Measurements from ENCODE around the gene ELMO1. TPM values are rescaled to one million over a fixed set of nuclear protein-coding genes. Genes with fewer than 3 reads are reported as not detected.

Gene ELMO1
- total and polyA plus RNA-seq, 10 of the 15 experiments (the other 5 are each of a cell fraction or from before 2014, with no cell fraction given) = 22.6 to 85.9 (median 56.6) TPM

GRCh38 chr7:37018954-37019353, 429.7 kb downstream of the ELMO1 start (continued):
- TF ChIP-seq HDAC2 (IDR thresholded peaks at IDR 0.05) = no peak
- no peak for TF ChIP-seq HCFC1 (IDR thresholded peaks at IDR 0.05; ENCODE audit: low read length)
- no peak for TF ChIP-seq NRF1 (conservative IDR thresholded peaks at IDR 0.05; ENCODE audit: low read depth, low read length)
- peak; percentile 86 for TF ChIP-seq SPI1 (IDR thresholded peaks at IDR 0.05; ENCODE audit: borderline replicate concordance, insufficient read depth, low read depth, low read length)
- TF ChIP-seq CHD4 (IDR thresholded peaks at IDR 0.05) = no peak
- peak; percentile 27; the same call in 1 of the 2 replicates for TF ChIP-seq ATF7 (IDR thresholded peaks at IDR 0.05; ENCODE audit: low read depth)
- no peak for TF ChIP-seq JUND (IDR thresholded peaks at IDR 0.05; ENCODE audit: low read depth, low read length)
- no peak for TF ChIP-seq SMC3 (IDR thresholded peaks at IDR 0.05; ENCODE audit: borderline replicate concordance, low read length)
- TF ChIP-seq GABPA (IDR thresholded peaks at IDR 0.05; ENCODE audit: low read depth) = no peak
- no peak for TF ChIP-seq PML (IDR thresholded peaks at IDR 0.05; ENCODE audit: low read length)
- no peak for TF ChIP-seq SMARCA5 (IDR thresholded peaks at IDR 0.05)
- no peak for TF ChIP-seq ETV6 (conservative IDR thresholded peaks at IDR 0.05 in 1 of 2, IDR thresholded peaks at IDR 0.05 in 1 of 2; ENCODE audit: borderline replicate concordance in 1 of 2, low read depth in 1 of 2)
- TF ChIP-seq E4F1 (IDR thresholded peaks at IDR 0.05; ENCODE audit: borderline replicate concordance, partially characterized antibody) = no peak
- TF ChIP-seq DPF2 (IDR thresholded peaks at IDR 0.05) = 0 out of 2 replicates have a peak, but pooled peaks have one; percentile 33
- TF ChIP-seq BMI1 (IDR thresholded peaks at IDR 0.05; ENCODE audit: borderline replicate concordance) = no peak
- TF ChIP-seq, protein P1, sequence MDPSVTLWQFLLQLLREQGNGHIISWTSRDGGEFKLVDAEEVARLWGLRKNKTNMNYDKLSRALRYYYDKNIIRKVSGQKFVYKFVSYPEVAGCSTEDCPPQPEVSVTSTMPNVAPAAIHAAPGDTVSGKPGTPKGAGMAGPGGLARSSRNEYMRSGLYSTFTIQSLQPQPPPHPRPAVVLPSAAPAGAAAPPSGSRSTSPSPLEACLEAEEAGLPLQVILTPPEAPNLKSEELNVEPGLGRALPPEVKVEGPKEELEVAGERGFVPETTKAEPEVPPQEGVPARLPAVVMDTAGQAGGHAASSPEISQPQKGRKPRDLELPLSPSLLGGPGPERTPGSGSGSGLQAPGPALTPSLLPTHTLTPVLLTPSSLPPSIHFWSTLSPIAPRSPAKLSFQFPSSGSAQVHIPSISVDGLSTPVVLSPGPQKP (IDR thresholded peaks at IDR 0.05; ENCODE audit: low read depth, low read length) = no peak
- no peak for TF ChIP-seq NFXL1 (IDR thresholded peaks at IDR 0.05; ENCODE audit: borderline replicate concordance)
- TF ChIP-seq POU2F2 (IDR thresholded peaks at IDR 0.05; ENCODE audit: borderline replicate concordance, low read depth, low read length) = no peak
- TF ChIP-seq, protein P2, sequence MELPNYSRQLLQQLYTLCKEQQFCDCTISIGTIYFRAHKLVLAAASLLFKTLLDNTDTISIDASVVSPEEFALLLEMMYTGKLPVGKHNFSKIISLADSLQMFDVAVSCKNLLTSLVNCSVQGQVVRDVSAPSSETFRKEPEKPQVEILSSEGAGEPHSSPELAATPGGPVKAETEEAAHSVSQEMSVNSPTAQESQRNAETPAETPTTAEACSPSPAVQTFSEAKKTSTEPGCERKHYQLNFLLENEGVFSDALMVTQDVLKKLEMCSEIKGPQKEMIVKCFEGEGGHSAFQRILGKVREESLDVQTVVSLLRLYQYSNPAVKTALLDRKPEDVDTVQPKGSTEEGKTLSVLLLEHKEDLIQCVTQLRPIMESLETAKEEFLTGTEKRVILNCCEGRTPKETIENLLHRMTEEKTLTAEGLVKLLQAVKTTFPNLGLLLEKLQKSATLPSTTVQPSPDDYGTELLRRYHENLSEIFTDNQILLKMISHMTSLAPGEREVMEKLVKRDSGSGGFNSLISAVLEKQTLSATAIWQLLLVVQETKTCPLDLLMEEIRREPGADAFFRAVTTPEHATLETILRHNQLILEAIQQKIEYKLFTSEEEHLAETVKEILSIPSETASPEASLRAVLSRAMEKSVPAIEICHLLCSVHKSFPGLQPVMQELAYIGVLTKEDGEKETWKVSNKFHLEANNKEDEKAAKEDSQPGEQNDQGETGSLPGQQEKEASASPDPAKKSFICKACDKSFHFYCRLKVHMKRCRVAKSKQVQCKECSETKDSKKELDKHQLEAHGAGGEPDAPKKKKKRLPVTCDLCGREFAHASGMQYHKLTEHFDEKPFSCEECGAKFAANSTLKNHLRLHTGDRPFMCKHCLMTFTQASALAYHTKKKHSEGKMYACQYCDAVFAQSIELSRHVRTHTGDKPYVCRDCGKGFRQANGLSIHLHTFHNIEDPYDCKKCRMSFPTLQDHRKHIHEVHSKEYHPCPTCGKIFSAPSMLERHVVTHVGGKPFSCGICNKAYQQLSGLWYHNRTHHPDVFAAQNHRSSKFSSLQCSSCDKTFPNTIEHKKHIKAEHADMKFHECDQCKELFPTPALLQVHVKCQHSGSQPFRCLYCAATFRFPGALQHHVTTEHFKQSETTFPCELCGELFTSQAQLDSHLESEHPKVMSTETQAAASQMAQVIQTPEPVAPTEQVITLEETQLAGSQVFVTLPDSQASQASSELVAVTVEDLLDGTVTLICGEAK (IDR thresholded peaks at IDR 0.05; ENCODE audit: borderline replicate concordance) = no peak
- peak in 1 of 2 experiments; percentile 6; a peak in 1 of 4 replicates for TF ChIP-seq BHLHE40 (IDR thresholded peaks at IDR 0.05; ENCODE audit: borderline replicate concordance in 1 of 2, low read depth in 2 of 2, low read length in 1 of 2)
- no peak for TF ChIP-seq MTA2 (IDR thresholded peaks at IDR 0.05; ENCODE audit: low read depth)
- TF ChIP-seq CBX3 (IDR thresholded peaks at IDR 0.05; ENCODE audit: borderline replicate concordance, low read depth) = no peak
- TF ChIP-seq MLLT1 (IDR thresholded peaks at IDR 0.05) = no peak

Measured in GM12878 (cell line).